ENCODE data around the gene CHAD. TPM values are rescaled to one million over a fixed set of nuclear protein-coding genes. Genes with fewer than 3 reads are reported as not detected.
A peak's percentile ranks its signal among the peaks of the same experiment; 100 is the strongest.

The CHAD gene
- total and polyA plus RNA-seq, 2 of the 13 experiments (the other 11 are each of a cell fraction or from before 2014, with no cell fraction given) = 1.4 TPM; not detected in 1

GRCh38 chr17:50424996-50425681 lies 43.5 kb downstream of the CHAD start (continued):
- TF ChIP-seq ZBTB10 (CRISPR knock-in tag; IDR thresholded peaks at IDR 0.05; ENCODE audit: borderline replicate concordance) (0 out of 2 replicates have a peak, but pooled peaks have one; percentile 28), ZNF644 (CRISPR knock-in tag; IDR thresholded peaks at IDR 0.05; ENCODE audit: low read depth) (0 out of 2 replicates have a peak, but pooled peaks have one; percentile 8), ISL2 (CRISPR knock-in tag; IDR thresholded peaks at IDR 0.05) (peak; percentile 42; the same call in 1 of the 2 replicates), KLF16 (CRISPR knock-in tag; IDR thresholded peaks at IDR 0.05) (0 out of 4 replicates have a peak, but pooled peaks of 1 of the 2 experiments have one; percentile 5), HNF4G (IDR thresholded peaks at IDR 0.05; ENCODE audit: borderline replicate concordance, low read depth, low read length) (peak; percentile 30; the same call in 1 of the 2 replicates), HNF4G (CRISPR knock-in tag; IDR thresholded peaks at IDR 0.05; ENCODE audit: borderline replicate concordance, low read depth) (no peak; the same call in 1 of the 2 replicates), ZNF746 (CRISPR knock-in tag; IDR thresholded peaks at IDR 0.05) (0 out of 2 replicates have a peak, but pooled peaks have one; percentile 46), PHF20 (CRISPR knock-in tag; IDR thresholded peaks at IDR 0.05) (0 out of 2 replicates have a peak, but pooled peaks have one; percentile 7), FOXP4 (CRISPR knock-in tag; IDR thresholded peaks at IDR 0.05) (0 out of 2 replicates have a peak, but pooled peaks have one; percentile 3), ATF2 (CRISPR knock-in tag; IDR thresholded peaks at IDR 0.05) (peak; percentile 22; the same call in 1 of the 2 replicates), NR2F6 (IDR thresholded peaks at IDR 0.05) (peak; percentile 57), NR2F6 (CRISPR knock-in tag; IDR thresholded peaks at IDR 0.05) (no peak), RELA (CRISPR knock-in tag; IDR thresholded peaks at IDR 0.05) (peak; percentile 1; the same call in 1 of the 2 replicates), ZMAT3 (CRISPR knock-in tag; conservative IDR thresholded peaks at IDR 0.05) (0 out of 2 replicates have a peak, but pooled peaks have one; percentile 31), ZNF790 (CRISPR knock-in tag; IDR thresholded peaks at IDR 0.05; ENCODE audit: borderline replicate concordance) (no peak), ZNF572 (CRISPR knock-in tag; IDR thresholded peaks at IDR 0.05) (0 out of 2 replicates have a peak, but pooled peaks have one; percentile 24), ZBTB1 (CRISPR knock-in tag; IDR thresholded peaks at IDR 0.05; ENCODE audit: borderline replicate concordance) (0 out of 2 replicates have a peak, but pooled peaks have one; percentile 34)
